GM23338 (cell line): ENCODE data around the gene AP4B1. TPM values are rescaled to one million over a fixed set of nuclear protein-coding genes. Genes with fewer than 3 reads are reported as not detected.

Experiments
- ATAC-seq: fragments of 200-7000 bp; cut with Tn5 transposase; 3 replicates; pipeline ENCODE4 v1.9.1; 2020
- DNase-seq: peaks from one replicate; pipeline ENCODE4 v3.0.0-alpha.2; 2015; ENCODE audit warnings: low spot score
- H2AFZ ChIP-seq: fragments of 200-600 bp; sonication (generic); 2 replicates; pipeline ENCODE4 v1.8.0; 2016; ENCODE audit warnings: antibody characterized with exemption, mild to moderate bottlenecking, moderate library complexity
- H3F3A ChIP-seq: fragments of 200-600 bp; sonication (generic); replicated peaks from 2 replicates; pipeline ENCODE4 v1.8.0; 2017; ENCODE audit warnings: antibody characterized with exemption, mixed run types, low read depth
- H3K27ac ChIP-seq: fragments of 200-600 bp; sonication (generic); 2 replicates; pipeline ENCODE4 v1.6.1; 2016; ENCODE audit warnings: low read depth
- H3K27me3 ChIP-seq: fragments of 200-600 bp; sonication (generic); 2 replicates; pipeline ENCODE4 v1.8.0; 2016; ENCODE audit warnings: mild to moderate bottlenecking, mixed run types, moderate library complexity; ENCODE audit not compliant: insufficient read depth
- H3K36me3 ChIP-seq: fragments of 200-600 bp; sonication (generic); 2 replicates; pipeline ENCODE4 v1.8.0; 2016; ENCODE audit warnings: mild to moderate bottlenecking; ENCODE audit not compliant: insufficient read depth
- H3K4me1 ChIP-seq: fragments of 200-600 bp; sonication (generic); 2 replicates; pipeline ENCODE4 v1.8.0; 2016; ENCODE audit warnings: mild to moderate bottlenecking, moderate library complexity; ENCODE audit not compliant: insufficient read depth
- H3K4me2 ChIP-seq: fragments of 200-600 bp; sonication (generic); 2 replicates; pipeline ENCODE4 v1.7.1; 2017; ENCODE audit warnings: mixed run types
- H3K4me3 ChIP-seq: fragments of 200-600 bp; sonication (generic); 2 replicates; pipeline ENCODE4 v1.6.1; 2016; ENCODE audit warnings: mixed run types
- H3K79me2 ChIP-seq: fragments of 200-600 bp; sonication (generic); replicated peaks from 2 replicates; pipeline ENCODE4 v1.8.0; 2017; ENCODE audit warnings: mild to moderate bottlenecking; ENCODE audit not compliant: insufficient read depth
- H3K9me2 ChIP-seq: fragments of 200-600 bp; sonication (generic); 2 replicates; pipeline ENCODE4 v1.8.0; 2017; ENCODE audit not compliant: insufficient read depth
- H4K20me1 ChIP-seq: fragments of 200-600 bp; sonication (generic); replicated peaks from 2 replicates; pipeline ENCODE4 v1.8.0; 2017; ENCODE audit warnings: mild to moderate bottlenecking; ENCODE audit not compliant: insufficient read depth
- H3K27ac Mint-ChIP-seq: 2 replicates; pipeline ENCODE4 v1.8.0; 2020; ENCODE audit warnings: inconsistent platforms, mild to moderate bottlenecking, moderate library complexity, mixed read lengths
- H3K27me3 Mint-ChIP-seq: 3 replicates; pipeline ENCODE4 v1.8.0; 2022; ENCODE audit warnings: low read depth, mild to moderate bottlenecking, moderate library complexity, mixed read lengths, inconsistent platforms; ENCODE audit not compliant: insufficient read depth, poor library complexity
- H3K36me3 Mint-ChIP-seq: 3 replicates; pipeline ENCODE4 v1.8.0; 2021; ENCODE audit warnings: low read depth, mild to moderate bottlenecking, inconsistent platforms, moderate library complexity, mixed read lengths
- H3K4me1 Mint-ChIP-seq: 3 replicates; pipeline ENCODE4 v1.8.0; 2020; ENCODE audit warnings: mild to moderate bottlenecking, inconsistent platforms, mixed read lengths
- H3K4me3 Mint-ChIP-seq: 3 replicates; pipeline ENCODE4 v1.8.0; 2021; ENCODE audit warnings: moderate library complexity, mild to moderate bottlenecking, inconsistent platforms, mixed read lengths
- H3K9me3 Mint-ChIP-seq: 3 replicates; pipeline ENCODE4 v1.8.0; 2020; ENCODE audit warnings: moderate library complexity, mild to moderate bottlenecking, inconsistent platforms, mixed read lengths
- CREB1 ChIP-seq: fragments of 250-450 bp; sonication (Bioruptor Pico); IDR thresholded peaks from 2 replicates; pipeline ENCODE4 v1.5.0; 2020; ENCODE audit warnings: low read depth, mild to moderate bottlenecking, moderate library complexity
- NANOG ChIP-seq: IDR thresholded peaks from 2 replicates; pipeline ENCODE4 v1.6.1; 2016; ENCODE audit warnings: antibody characterized with exemption, borderline replicate concordance
- ZNF331 ChIP-seq: fragments of 250-450 bp; sonication (Bioruptor Pico); IDR thresholded peaks from 2 replicates; pipeline ENCODE4 v1.5.0; 2020; ENCODE audit warnings: low read depth, mild to moderate bottlenecking, moderate library complexity
- polyA plus RNA-seq: library from polyadenylated mRNA; unstranded; fragments of >200 nt; fragmentation: Nextera tagmentation; extraction: Ambion mirVana; gene quantifications from 2 replicates; pipeline ENCODE4 v1.2.1, GENCODE V29; 2016
- total RNA-seq: library from RNA; depleted of rRNA; stranded (reverse); fragments of >200 nt; shearing (Covaris generic); gene quantifications from 2 replicates; pipeline ENCODE4 v1.2.3, GENCODE V29; 2014
- TF ChIP-seq, protein P1 (sequence below): fragments of 250-450 bp; sonication (Bioruptor Pico); IDR thresholded peaks from 2 replicates; pipeline ENCODE4 v1.5.0; 2020; ENCODE audit warnings: mild to moderate bottlenecking, moderate library complexity
- TF ChIP-seq, protein P2 (sequence below), 2 experiments: fragments of 200-600 bp in 1 of 2; sonication (generic) in 1 of 2; conservative IDR thresholded peaks; 2 replicates each; pipeline versions ENCODE4 v1.5.1 to v1.6.1; 2016 to 2017; ENCODE audit warnings: antibody characterized with exemption in 2 of 2, low read depth in 2 of 2, mild to moderate bottlenecking in 2 of 2, moderate library complexity in 1 of 2

The AP4B1 gene
- total and polyA plus RNA-seq, 2 experiments from 2014 or later, result 7.5 to 13.4 TPM

DNA sequence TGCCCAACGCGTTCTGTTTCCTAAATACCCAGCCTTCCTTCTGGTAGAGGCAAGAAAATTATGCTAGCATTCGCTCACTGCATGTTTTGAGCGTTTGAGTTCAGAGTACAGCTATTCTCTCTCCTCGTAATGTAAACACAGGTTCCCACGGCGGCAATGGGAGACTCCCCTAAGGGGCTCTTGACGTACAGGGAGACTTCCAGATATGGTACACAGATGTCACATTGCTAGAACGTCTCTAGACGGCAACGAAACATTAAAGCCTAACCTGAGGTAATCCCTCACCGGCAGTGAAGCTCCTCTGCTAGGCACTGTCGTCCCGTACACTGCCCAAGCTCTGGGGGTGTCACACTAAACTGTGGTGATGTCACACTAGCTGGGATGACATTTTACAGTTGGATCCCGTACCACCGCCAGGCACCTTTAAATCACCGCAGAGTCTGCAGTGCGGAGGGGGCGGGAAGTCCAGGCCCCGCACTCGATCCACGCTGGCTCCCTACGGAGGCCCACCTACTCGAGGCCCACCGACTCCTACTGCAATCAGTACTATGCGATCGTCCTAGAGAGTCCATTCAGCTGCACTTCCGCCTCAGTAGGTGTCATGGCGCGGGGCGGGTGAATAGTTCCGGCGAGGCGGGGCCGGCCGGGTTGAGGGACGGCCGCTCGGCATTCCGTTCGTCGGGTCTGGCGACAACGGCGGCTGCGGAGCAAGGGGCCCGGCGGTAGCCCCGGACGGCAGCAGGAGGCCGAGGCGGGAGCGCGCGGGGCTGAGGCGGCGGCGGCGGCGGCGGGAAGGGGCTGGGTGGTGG lies 24.5 kb upstream of the AP4B1 start, which contains the start of gene HIPK1 (continued):
- TF ChIP-seq, protein P1, sequence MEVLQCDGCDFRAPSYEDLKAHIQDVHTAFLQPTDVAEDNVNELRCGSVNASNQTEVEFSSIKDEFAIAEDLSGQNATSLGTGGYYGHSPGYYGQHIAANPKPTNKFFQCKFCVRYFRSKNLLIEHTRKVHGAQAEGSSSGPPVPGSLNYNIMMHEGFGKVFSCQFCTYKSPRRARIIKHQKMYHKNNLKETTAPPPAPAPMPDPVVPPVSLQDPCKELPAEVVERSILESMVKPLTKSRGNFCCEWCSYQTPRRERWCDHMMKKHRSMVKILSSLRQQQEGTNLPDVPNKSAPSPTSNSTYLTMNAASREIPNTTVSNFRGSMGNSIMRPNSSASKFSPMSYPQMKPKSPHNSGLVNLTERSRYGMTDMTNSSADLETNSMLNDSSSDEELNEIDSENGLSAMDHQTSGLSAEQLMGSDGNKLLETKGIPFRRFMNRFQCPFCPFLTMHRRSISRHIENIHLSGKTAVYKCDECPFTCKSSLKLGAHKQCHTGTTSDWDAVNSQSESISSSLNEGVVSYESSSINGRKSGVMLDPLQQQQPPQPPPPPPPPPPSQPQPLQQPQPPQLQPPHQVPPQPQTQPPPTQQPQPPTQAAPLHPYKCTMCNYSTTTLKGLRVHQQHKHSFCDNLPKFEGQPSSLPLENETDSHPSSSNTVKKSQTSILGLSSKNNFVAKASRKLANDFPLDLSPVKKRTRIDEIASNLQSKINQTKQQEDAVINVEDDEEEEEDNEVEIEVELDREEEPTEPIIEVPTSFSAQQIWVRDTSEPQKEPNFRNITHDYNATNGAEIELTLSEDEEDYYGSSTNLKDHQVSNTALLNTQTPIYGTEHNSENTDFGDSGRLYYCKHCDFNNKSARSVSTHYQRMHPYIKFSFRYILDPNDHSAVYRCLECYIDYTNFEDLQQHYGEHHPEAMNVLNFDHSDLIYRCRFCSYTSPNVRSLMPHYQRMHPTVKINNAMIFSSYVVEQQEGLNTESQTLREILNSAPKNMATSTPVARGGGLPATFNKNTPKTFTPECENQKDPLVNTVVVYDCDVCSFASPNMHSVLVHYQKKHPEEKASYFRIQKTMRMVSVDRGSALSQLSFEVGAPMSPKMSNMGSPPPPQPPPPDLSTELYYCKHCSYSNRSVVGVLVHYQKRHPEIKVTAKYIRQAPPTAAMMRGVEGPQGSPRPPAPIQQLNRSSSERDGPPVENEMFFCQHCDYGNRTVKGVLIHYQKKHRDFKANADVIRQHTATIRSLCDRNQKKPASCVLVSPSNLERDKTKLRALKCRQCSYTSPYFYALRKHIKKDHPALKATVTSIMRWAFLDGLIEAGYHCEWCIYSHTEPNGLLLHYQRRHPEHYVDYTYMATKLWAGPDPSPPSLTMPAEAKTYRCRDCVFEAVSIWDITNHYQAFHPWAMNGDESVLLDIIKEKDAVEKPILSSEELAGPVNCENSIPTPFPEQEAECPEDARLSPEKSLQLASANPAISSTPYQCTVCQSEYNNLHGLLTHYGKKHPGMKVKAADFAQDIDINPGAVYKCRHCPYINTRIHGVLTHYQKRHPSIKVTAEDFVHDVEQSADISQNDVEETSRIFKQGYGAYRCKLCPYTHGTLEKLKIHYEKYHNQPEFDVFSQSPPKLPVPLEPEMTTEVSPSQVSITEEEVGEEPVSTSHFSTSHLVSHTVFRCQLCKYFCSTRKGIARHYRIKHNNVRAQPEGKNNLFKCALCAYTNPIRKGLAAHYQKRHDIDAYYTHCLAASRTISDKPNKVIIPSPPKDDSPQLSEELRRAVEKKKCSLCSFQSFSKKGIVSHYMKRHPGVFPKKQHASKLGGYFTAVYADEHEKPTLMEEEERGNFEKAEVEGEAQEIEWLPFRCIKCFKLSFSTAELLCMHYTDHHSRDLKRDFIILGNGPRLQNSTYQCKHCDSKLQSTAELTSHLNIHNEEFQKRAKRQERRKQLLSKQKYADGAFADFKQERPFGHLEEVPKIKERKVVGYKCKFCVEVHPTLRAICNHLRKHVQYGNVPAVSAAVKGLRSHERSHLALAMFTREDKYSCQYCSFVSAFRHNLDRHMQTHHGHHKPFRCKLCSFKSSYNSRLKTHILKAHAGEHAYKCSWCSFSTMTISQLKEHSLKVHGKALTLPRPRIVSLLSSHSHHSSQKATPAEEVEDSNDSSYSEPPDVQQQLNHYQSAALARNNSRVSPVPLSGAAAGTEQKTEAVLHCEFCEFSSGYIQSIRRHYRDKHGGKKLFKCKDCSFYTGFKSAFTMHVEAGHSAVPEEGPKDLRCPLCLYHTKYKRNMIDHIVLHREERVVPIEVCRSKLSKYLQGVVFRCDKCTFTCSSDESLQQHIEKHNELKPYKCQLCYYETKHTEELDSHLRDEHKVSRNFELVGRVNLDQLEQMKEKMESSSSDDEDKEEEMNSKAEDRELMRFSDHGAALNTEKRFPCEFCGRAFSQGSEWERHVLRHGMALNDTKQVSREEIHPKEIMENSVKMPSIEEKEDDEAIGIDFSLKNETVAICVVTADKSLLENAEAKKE (CRISPR knock-in tag), result no peak
- peak; percentile 81 for TF ChIP-seq CREB1 (CRISPR knock-in tag)

DNA sequence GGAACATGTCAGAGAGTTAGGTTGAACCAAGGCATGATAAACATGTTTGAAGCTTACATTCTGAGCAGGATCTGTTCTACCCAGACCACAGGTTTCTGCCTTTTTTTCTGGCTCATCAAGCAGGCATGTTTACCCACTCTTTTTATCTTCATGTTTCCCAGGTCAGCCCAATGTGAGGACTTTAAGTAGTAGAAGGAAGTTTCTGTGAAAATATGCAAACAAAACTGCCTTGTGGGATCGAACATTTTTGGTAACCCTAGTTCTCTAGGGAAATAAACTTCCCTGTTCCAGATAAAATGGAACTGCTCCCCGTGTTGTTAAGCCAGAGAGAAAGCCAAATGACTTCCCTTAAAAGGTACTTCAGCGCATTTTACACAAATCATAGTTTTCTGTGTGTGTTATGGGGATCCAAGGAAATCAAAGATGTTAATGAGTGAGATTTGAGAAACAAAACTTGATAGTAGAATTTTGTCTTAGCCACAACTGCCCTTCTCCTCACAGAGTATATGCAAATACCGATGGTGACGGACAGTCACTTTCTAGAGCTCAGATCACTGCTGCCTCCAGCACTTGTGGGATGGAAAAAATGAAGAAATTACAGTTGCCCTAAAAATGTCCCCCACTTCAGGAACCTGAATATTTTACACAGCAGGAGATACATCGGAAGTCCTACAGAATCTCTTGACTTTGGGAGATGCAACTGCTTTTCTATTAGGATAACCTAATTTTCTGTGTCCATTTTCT lies 23.8 kb upstream of the AP4B1 start:
- Mint-ChIP-seq H3K36me3 (no peaks in the 10 kb centered on the region; the same call in 2 of the 3 replicates), H3K4me1 (peaks cover 25% of the 10 kb centered on the region), H3K4me3 (peak overlapping the region; percentile 94), H3K9me3 (no peaks in the 10 kb centered on the region), H3K27ac (no peak overlapping the region), H3K27me3 (peaks cover 5% of the 10 kb centered on the region)
- Histone ChIP-seq H3K9me2 (no peaks in the 10 kb centered on the region), H3K27ac (no peak overlapping the region), H3K27me3 (peaks cover under 1% of the 10 kb centered on the region; the same call in 1 of the 2 replicates), H3F3A (0 out of 2 replicates have a peak, but pooled peaks cover 8% of the 10 kb centered on the region), H2AFZ (peak overlapping the region; percentile 100), H4K20me1 (peaks cover 5% of the 10 kb centered on the region; the same call in 1 of the 2 replicates), H3K36me3 (no peaks in the 10 kb centered on the region), H3K4me3 (peak overlapping the region; percentile 97), H3K79me2 (peaks cover 35% of the 10 kb centered on the region), H3K4me2 (peak overlapping the region; percentile 89), H3K4me1 (peaks cover 25% of the 10 kb centered on the region)
- ATAC-seq (no peak), DNase-seq (no peak)
- no peak for TF ChIP-seq ZNF331 (CRISPR knock-in tag)
- TF ChIP-seq, protein P2, sequence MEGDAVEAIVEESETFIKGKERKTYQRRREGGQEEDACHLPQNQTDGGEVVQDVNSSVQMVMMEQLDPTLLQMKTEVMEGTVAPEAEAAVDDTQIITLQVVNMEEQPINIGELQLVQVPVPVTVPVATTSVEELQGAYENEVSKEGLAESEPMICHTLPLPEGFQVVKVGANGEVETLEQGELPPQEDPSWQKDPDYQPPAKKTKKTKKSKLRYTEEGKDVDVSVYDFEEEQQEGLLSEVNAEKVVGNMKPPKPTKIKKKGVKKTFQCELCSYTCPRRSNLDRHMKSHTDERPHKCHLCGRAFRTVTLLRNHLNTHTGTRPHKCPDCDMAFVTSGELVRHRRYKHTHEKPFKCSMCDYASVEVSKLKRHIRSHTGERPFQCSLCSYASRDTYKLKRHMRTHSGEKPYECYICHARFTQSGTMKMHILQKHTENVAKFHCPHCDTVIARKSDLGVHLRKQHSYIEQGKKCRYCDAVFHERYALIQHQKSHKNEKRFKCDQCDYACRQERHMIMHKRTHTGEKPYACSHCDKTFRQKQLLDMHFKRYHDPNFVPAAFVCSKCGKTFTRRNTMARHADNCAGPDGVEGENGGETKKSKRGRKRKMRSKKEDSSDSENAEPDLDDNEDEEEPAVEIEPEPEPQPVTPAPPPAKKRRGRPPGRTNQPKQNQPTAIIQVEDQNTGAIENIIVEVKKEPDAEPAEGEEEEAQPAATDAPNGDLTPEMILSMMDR (conservative IDR thresholded peaks at IDR 0.05; ENCODE audit: low read depth in 2 of 2), result no peak
- no peak for TF ChIP-seq NANOG
